GM18951 (cell line): ENCODE measurements around the gene RSPH3.
"Not testable (repeated sequence)": the region's sequence is repeated elsewhere in the genome, so short reads cannot be mapped to it uniquely, and the experiment has no call there.

ENCODE experiments used
- POLR2A ChIP-seq: IDR thresholded peaks from 4 replicates; pipeline ENCODE4 v1.6.1; 2011; ENCODE audit warnings: mild to moderate bottlenecking; ENCODE audit not compliant: insufficient read length, insufficient read depth; ENCODE audit errors: extremely low read depth
- in situ Hi-C: fragments of 300-500 bp; cut with MboI; formaldehyde crosslinking; loops from one replicate; pipeline ENCODE4 v1.12.0; 2022; ENCODE audit warnings: low sequenced_read_pairs, mixed read lengths, inconsistent platforms; ENCODE audit not compliant: unreplicated experiment

Gene RSPH3

DNA sequence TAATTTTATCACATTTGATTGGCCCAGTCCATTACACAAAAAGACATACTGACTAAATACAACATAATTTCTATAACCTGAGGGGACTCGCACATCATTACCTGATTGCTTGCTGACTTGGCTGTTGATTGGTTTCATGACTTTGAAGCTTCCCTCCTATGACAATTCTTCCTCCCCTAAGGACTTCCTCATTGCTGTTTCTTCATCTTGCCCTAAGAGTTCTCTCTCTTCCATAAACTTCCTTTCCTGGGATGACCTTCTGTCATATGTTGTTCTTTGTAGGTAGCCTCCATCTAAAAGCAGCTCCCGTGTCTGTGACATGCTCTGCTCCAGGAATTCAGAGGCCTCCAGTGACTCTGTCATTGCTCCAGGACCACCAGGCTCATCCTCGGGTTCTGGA lies 22.6 kb downstream of the RSPH3 start:
- no peak for TF ChIP-seq POLR2A
- in situ Hi-C loops = loop anchor here (5.0 to 10.0 kb wide), 3 partner anchors 180 to 763 kb away; no protein-coding TSS in a partner anchor

DNA sequence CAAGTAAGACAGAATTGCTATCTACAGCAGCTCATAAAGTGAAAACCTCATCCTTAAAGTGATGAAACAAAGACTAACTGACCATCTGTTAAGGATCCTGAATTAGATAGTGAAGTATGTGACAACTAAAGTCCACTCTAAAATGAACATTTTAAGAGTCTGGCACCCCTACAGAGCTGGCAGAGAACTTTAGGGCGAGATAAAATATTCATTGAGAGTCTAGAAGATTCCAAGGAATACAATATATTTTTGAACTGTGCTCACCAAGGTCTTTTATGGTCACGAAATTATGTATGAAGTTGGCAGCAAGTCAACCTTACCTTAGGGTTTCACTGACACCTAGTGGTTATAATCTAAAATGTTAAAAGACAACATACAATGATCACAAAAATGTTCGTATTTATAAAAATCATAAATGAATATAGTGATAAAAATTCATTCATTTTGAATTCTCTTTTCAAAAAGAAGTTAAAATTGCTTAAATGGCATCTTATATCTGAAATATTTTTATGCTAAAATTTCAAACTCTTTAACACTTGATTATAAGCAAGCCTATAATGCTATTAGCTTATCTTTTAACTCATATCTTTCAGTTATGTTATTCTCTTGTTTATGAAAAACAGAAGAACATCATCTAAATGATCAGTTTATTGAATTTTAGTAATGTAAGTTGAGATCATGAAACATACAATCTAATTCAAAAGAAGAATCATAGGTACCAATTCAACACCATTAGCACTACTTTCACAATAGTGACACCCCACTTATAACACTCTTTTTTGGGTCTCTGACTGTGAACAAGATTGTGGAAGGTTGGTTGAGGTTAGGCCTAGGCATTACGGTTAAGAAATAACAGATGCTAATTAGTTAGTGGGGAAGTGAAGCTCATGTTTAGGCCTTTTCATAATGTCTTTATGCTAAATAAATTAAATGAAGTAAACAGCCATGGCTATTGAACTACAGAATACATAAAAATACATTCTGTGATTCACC lies 27.5 kb downstream of the RSPH3 start:
- no peak for TF ChIP-seq POLR2A
- in situ Hi-C loops = loop anchor here (10.0 kb wide), 2 partner anchors 268 to 758 kb away; no protein-coding TSS in a partner anchor

DNA sequence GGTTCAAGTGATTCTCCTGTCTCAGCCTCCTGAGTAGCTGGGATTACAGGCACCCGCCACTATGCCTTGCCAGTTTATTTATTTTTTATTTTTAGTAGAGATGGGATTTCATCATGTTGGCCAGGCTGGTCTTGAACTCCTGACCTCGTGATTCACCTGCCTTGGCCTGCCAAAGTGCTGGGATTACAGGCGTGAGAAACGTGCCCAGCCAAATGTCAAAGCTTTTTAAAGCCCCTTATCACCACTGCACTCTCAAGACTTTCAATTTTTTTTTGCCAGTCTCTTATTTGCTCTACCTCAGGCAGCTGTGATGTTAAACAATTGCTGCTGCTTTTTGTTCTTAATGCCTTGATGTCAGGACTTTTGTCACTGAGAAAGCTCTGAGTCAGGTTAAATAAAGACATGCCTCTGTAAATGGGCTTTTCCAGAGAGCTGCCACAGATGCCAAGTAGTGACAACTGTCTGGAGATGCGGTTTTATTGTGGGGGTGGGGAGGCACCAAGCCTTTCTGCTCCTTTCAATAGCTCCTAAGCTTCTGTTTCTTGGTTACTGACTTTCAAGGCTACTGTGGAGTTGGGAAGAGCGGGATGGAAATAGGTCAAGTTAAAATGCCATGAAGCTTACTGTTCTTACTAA lies 29.2 kb downstream of the RSPH3 start:
- no peak for TF ChIP-seq POLR2A
- in situ Hi-C loops = loop anchor here (10.0 kb wide), 2 partner anchors 266 to 756 kb away; no protein-coding TSS in a partner anchor

DNA sequence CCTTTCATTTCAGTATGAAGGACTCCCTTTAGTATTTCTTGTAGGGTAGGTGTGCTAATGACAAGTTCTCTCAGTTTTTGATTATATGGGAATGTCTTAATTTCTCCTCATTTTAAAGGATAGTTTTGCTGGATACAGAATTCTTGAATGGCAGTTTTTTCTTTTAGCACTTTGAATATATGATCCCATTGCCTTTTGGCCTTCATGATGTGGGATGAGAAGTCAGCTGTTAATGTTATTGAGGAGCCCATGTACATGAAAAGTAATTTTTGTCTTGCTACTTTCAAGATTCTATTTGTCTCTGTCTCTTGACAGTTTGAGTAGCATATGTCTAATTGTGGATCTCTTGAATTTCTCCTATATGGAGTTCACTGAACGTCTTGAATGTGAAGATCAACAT lies 30.9 kb downstream of the RSPH3 start:
- no peak for TF ChIP-seq POLR2A

DNA sequence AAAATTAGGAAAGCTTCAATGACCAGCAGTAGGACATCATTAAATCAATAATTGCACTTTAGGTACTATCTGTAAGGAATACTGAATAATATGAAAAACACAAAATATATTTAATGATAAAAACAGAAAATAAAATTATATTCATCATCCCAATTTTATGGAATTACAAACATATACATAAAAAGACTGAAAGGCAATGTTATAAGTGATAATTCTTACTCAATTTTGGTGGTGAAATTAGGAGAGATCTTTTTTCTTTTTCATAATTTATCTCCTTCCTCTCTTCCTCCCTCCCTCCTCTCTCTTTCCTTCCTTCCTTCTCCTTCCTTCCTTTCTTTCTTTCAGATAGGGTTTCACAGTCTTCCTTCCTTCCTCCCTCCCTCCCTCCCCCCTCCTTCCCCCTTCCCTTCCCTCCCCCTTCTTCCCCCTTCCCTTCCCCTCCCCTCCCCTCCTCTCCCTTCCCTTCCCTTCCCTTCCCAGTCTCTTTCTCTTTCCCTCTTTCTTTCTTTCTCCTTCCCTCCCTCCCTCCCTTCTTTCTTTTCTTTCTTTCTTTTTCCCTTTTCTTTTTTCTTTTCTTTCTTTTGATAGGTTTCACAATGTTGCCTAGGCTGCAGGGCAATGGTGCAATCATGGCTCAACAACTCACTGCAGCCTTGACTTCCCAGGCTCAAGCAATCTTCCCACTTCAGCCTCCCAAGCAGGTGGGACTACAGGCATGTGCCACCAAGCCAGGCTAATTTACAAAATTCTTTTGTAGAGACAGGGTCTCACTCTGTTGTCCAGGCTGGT lies 36.8 kb downstream of the RSPH3 start:
- no peak for TF ChIP-seq POLR2A
- in situ Hi-C loops = no loop called here

More for the DNA sequence above, 30.9 kb downstream of the RSPH3 start:
- in situ Hi-C loops = no loop called here

DNA sequence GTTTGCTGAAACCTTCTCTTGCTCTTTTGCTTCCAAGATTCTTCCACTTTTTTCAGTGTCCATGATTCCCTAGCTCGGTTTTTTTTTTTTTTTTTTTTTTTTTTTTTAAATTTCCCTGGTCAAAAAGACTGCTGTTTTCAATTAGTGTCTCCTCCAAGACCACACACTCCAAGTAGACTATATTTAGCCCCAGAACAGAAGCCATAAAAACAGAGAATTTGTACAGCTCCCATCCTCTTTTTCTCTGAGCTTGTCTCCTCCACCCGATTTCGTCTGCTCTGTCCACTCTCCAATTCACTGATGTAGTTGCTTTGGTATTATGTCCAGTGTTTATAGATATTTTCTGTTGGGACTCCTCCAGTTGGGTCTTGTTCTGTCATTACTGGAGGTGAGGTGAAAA lies 37.6 kb downstream of the RSPH3 start:
- no peak for TF ChIP-seq POLR2A
- in situ Hi-C loops = no loop called here

DNA sequence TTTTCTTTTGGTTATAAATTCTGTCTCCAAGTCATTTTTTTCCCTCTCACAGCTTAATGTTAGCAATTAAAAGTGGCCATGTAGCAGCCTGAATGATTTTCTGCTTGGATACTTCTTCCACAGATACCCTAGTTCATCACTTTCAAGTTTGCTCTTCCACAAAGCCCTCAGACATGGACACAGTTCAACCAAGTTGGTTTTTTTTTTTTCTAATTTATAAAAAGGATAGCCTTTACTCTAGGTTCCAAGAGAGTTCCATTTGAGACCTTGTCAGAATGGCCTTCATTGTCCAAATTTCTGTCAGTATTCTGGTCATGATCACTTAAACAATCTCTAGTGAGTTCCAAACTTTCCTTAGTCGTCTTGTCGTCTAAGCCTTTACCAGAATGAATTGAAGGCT lies 40.0 kb downstream of the RSPH3 start:
- in situ Hi-C loops = no loop called here
- TF ChIP-seq POLR2A = no peak

DNA sequence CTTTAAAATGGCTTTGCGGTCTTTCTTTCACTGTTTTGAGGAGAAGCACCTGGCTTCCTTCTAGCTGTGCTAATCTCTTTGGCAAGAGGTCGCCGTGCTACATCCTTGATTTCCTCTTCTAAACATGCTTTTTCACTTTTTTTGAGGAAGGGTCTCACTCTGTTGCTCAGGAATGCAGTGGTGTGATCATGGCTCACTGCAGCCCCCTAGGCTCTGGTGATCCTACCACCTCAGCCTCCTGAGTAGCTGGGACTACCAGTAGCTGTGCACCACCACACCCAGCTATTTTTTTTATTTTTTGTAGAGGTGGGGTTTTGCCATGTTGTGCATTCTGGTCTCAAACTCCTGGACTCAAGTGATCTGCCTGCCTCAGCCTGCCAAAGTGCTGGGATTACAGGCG lies 40.5 kb downstream of the RSPH3 start:
- no peak for TF ChIP-seq POLR2A
- in situ Hi-C loops = no loop called here

DNA sequence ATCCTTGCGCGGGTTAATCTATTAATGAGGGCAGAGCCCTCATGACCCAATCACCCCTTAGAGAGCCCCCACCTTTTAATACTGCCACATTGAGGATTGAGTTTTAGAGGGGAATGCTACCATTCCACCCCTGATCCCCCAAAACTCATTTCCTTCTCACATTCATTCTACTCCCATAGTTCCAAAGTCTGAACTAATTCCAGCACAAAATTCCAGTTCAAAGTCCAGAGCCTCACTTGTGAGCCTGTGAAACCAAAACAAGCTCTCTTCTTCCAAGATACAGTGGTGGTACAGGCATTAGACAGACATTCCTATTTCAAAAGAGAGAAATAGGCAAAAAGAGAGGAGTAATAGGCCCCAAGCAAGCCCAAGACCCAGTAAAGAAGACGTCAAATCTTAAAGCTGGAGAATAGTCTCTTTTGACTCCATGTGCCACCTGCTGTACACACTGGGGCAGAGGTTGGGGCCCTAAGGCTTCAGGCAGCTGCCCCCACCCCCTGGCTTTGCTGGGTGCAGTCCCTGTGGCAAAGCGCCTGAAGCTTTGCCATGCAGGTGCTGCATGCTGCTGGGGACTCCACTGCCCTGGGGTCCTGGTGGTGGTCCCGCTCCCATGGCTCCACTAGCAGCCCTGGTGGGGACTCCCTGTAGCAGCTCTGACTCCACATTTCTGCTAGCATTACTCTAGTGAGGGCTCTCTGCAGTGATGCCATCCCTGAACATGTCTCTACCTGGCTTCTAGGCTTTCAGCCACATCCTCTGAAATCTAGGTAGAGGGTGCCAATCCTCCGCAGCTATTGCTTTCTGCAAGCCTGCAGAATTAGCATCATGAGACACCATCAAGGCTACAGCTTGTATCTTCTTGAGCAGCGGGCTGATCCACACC lies 41.3 kb downstream of the RSPH3 start:
- TF ChIP-seq POLR2A = no peak

DNA sequence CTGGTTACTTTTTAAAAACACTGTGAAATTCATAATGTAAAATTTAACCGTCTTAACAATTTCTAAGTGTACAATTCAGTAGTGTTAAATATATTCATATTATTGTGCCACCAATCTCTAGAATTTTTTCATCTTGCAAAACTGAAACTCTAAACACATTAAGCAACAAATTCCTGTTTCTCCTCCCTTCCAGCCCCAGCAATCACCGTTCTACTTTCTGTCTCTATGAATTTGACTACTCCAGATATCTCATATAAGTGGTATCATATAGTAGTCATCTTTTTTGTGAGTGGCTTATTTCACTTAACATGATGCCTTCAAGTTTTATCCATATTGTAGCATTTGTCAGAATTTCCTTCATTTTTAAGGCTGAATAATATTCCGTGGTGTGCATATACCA lies 44.7 kb downstream of the RSPH3 start:
- in situ Hi-C loops = no loop called here

More for the DNA sequence above, 41.3 kb downstream of the RSPH3 start:
- in situ Hi-C loops = no loop called here

DNA sequence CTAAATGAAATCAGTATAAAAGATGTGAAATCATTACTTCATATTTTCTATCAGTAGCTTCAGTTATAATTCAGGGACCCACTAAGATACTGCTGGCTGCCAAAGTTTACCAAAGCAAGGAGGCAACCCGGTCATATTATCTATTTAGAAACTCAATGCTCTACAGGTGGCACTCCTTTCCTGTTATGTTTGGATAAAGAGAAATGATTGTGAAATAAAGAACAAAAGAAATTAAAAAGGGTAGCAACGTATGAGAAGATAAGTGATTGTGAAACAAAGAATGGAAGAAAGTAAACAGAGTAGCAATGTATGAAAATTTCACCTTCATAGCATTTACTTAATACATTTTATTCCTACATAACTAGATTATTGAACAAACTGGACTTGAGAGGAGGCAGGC lies 45.2 kb downstream of the RSPH3 start:
- TF ChIP-seq POLR2A = no peak
- in situ Hi-C loops = no loop called here

More for the DNA sequence above, 44.7 kb downstream of the RSPH3 start:
- no peak for TF ChIP-seq POLR2A

DNA sequence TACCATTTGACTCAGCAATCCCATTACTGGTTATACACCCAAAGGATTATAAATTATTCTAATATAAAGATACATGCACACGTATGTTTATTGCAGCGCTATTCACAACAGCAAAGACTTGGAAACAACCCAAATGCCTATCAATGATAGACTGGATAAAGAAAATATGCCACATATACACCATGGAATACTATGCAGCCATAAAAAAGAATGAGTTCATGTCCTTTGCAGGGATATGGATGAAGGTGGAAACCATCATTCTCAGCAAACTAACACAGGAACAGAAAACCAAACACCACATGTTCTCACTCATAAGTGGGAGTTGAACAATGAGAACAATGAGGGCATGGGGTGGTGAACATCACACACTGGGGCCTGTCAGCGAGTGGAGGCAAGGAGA lies 48.0 kb downstream of the RSPH3 start:
- in situ Hi-C loops = not testable (repeated sequence)

DNA sequence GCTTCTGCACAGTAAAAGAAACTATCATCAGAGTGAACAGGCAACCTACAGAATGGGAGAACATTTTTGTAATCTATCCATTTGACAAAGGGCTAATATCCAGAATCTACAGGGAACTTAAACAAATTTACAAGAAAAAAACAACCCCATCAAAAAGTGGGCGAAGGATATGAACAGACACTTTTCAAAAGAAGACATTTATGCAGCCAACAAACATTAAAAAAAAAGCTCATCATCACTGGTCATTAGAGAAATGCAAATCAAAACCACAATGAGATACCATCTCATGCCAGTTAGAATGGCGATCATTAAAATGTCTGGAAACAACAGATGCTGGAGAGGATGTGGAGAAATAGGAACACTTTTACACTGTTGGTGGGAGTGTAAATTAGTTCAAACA lies 48.4 kb downstream of the RSPH3 start:
- in situ Hi-C loops = not testable (repeated sequence)
